Stomach (tissue), 9 donors: ENCODE data around the gene UBXN6. TPM values are rescaled to one million over a fixed set of nuclear protein-coding genes. Genes with fewer than 3 reads are reported as not detected.

Experiments
- DNase-seq, 2 donors: peaks; one replicate each; pipeline versions ENCODE4 v3.0.0 to v3.0.0-alpha.2; 2013 to 2019
- H3K27ac ChIP-seq, 5 donors: fragments of 200-600 bp in 4 of 5; sonication (generic) in 4 of 5; one replicate each; pipeline ENCODE4 v1.5.1; 2013 to 2019; ENCODE audit warnings: mild to moderate bottlenecking in 1 of 5, moderate library complexity in 1 of 5
- H3K27me3 ChIP-seq, 3 donors: fragments of 200-600 bp; sonication (generic); one replicate each; pipeline ENCODE4 v1.5.1; 2017 to 2019; ENCODE audit warnings: mixed run types in 1 of 3
- H3K36me3 ChIP-seq, 4 donors: fragments of 200-600 bp; sonication (generic); 1 replicate in 3 of 4; 2 replicates in 1 of 4; pipeline ENCODE4 v1.5.1; 2016 to 2019
- H3K4me1 ChIP-seq, 4 donors: fragments of 200-600 bp; sonication (generic); one replicate each; pipeline ENCODE4 v1.5.1; 2016 to 2019
- H3K4me3 ChIP-seq, 4 donors: fragments of 200-600 bp; sonication (generic) in 3 of 4; one replicate each; pipeline ENCODE4 v1.5.1; 2016 to 2019; ENCODE audit warnings: mild to moderate bottlenecking in 1 of 4
- H3K9me3 ChIP-seq, 4 donors: fragments of 200-600 bp; sonication (generic); one replicate each; pipeline ENCODE4 v1.5.1; 2016 to 2019
- CTCF ChIP-seq, 7 experiments: fragments of 450-650 bp in 4 of 7; fragments of 200-600 bp in 3 of 7; sonication (generic) in 3 of 7; IDR thresholded peaks; one replicate each; pipeline ENCODE4 v1.5.1; 2016 to 2019; ENCODE audit warnings: antibody characterized with exemption in 7 of 7, control low read depth in 2 of 7, mild to moderate bottlenecking in 1 of 7
- EP300 ChIP-seq: sonication (generic); formaldehyde crosslinking; IDR thresholded peaks from one replicate; pipeline ENCODE4 v1.6.1; 2017; ENCODE audit warnings: antibody characterized with exemption
- POLR2A ChIP-seq, 4 donors: fragments of 450-650 bp; IDR thresholded peaks; one replicate each; pipeline ENCODE4 v1.6.1; 2016; ENCODE audit warnings: antibody characterized with exemption in 4 of 4, control low read depth in 2 of 4, mild to moderate bottlenecking in 1 of 4, moderate library complexity in 1 of 4
- POLR2AphosphoS5 ChIP-seq, 3 donors: sonication (generic); formaldehyde crosslinking; IDR thresholded peaks; one replicate each; pipeline ENCODE4 v1.6.1; 2016; ENCODE audit warnings: antibody characterized with exemption in 3 of 3
- WGBS, 5 donors: extraction: QIAGEN DNeasy Blood & Tissue Kit in 3 of 5; methylation state at CpG; one replicate each; pipeline versions ENCODE4 v1.1.5 to v1.1.7; 2013 to 2018; 5-methylcytosine and 5-hydroxymethylcytosine counted together
- intact Hi-C: fragments of 100-400 bp; cut with DNase I; formaldehyde crosslinking; loops from one replicate; pipeline ENCODE4 v1.15.1; 2023; ENCODE audit warnings: low total_unique reads
- polyA plus RNA-seq, 3 donors: library from polyadenylated mRNA; stranded (reverse); fragments of 200-250 nt; gene quantifications; one replicate each; pipeline ENCODE4 v1.2.3, GENCODE V29; 2013
- total RNA-seq, 5 donors: library from RNA; depleted of rRNA; stranded (reverse); fragments of >200 nt; gene quantifications; one replicate each; pipeline versions ENCODE4 v1.1.0 to v1.2.3, GENCODE V29; 2014 to 2016
- donor health status: healthy with polysubstance abuse.
- donor health status: Bipolar disorder and iron deficiency.
- donor health status: healthy.

Gene UBXN6
- total and polyA plus RNA-seq, 8 donors, result 19.3 to 208 (median 93.4) TPM

- H3K9me3 ChIP-seq, result no peaks in the 10 kb centered on the region
- TF ChIP-seq EP300 (no peak), CTCF (IDR thresholded peaks at IDR 0.05) (no peak), POLR2A (IDR thresholded peaks at IDR 0.05) (no peak), POLR2AphosphoS5 (IDR thresholded peaks at IDR 0.05) (no peak)
- H3K4me1 ChIP-seq, result no peaks in the 10 kb centered on the region
- H3K36me3 ChIP-seq, result peaks cover 14 to 75% (median 64%) of the 10 kb centered on the region in 4 donors
- no peak overlapping the region for H3K27ac ChIP-seq
- no peaks in the 10 kb centered on the region for H3K27me3 ChIP-seq
- DNase-seq, result no peak
- H3K4me3 ChIP-seq, result no peak overlapping the region
- intact Hi-C loops, result no loop called here
- WGBS, 5 donors, result 89 to 94% (median 91%) methylated on average over 9 of the region's 9 CpGs
Observed at GRCh38 chr19:4434391-4434790, 23.2 kb downstream of the UBXN6 start.

- intact Hi-C loops, result no loop called here
- Histone ChIP-seq H3K4me3 (no peak overlapping the region), H3K36me3 (peaks cover 15 to 81% (median 73%) of the 10 kb centered on the region in 4 donors), H3K9me3 (no peaks in the 10 kb centered on the region), H3K27me3 (no peaks in the 10 kb centered on the region), H3K27ac (no peak overlapping the region), H3K4me1 (no peaks in the 10 kb centered on the region)
- TF ChIP-seq POLR2A (IDR thresholded peaks at IDR 0.05), result no peak
- TF ChIP-seq CTCF (IDR thresholded peaks at IDR 0.05), result no peak
- no peak for TF ChIP-seq POLR2AphosphoS5 (IDR thresholded peaks at IDR 0.05)
- TF ChIP-seq EP300, result no peak
- WGBS, 5 donors, result 89 to 96% (median 95%) methylated on average over 21 to 28 of the region's 28 CpGs
- DNase-seq, result no peak
Observed at GRCh38 chr19:4432918-4433506, 24.6 kb downstream of the UBXN6 start.

- intact Hi-C loops, result no loop called here
- H3K4me1 ChIP-seq, result no peaks in the 10 kb centered on the region
- no peaks in the 10 kb centered on the region for H3K27me3 ChIP-seq
- TF ChIP-seq EP300, result no peak
- no peak for TF ChIP-seq CTCF (IDR thresholded peaks at IDR 0.05)
- no peaks in the 10 kb centered on the region for H3K9me3 ChIP-seq
- peak overlapping the region in 2 of 5 donors; percentile 14 to 21 for H3K27ac ChIP-seq
- WGBS, 5 donors, result 81 to 91% (median 85%) methylated on average over 22 to 26 of the region's 26 CpGs
- DNase-seq, result peak in 1 of 2 donors; percentile 13
- peaks cover 15 to 81% (median 73%) of the 10 kb centered on the region in 4 donors for H3K36me3 ChIP-seq
- no peak overlapping the region for H3K4me3 ChIP-seq
Observed at GRCh38 chr19:4431808-4432674, 25.6 kb downstream of the UBXN6 start.

GRCh38 chr19:4431296-4431695 is 26.3 kb downstream of the UBXN6 start:
- TF ChIP-seq EP300, result no peak
- Histone ChIP-seq H3K9me3 (no peaks in the 10 kb centered on the region), H3K27me3 (no peaks in the 10 kb centered on the region), H3K36me3 (peaks cover 15 to 75% (median 69%) of the 10 kb centered on the region in 4 donors), H3K4me3 (no peak overlapping the region), H3K27ac (peak overlapping the region in 1 of 5 donors; percentile 21), H3K4me1 (no peaks in the 10 kb centered on the region)
- 80 to 96% (median 88%) methylated on average over 9 of the region's 9 CpGs for WGBS, 5 donors
- intact Hi-C loops, result no loop called here
- DNase-seq, result no peak
